ENCODE measurements around the gene SLC25A17.

SLC25A17 gene

DNA sequence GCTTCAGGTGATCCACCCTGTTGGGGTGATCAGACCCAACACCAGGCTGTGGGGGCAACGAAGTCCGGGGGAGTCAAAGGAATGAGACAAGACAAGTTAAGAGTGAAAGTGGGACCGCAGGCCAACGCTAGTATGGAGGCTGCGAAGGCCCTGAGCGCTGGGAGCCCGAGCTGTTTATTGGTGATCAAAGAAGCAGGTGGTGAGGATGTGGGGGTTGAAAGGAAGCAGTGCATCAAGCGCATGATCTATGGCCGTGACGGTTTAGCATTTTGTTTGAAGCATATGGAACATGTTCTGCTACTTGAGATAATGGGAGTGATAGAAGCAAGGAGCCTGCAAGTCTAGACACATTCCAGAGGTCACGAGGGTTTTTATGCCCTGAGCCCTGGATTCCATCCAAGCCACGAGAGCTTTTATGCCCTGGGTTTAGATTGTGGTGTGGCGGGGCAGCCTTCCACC, 90.4 kb downstream of the SLC25A17 start:
- Histone ChIP-seq H3K4ac (ENCODE audit: low read length) (no peak overlapping the region), H3K14ac (ENCODE audit: low read length) (no peak overlapping the region), H2AK5ac (ENCODE audit: low read depth, low read length) (no peak overlapping the region), H3K18ac (ENCODE audit: low read length) (no peak overlapping the region), H2AFZ (ENCODE audit: low read length) (no peak overlapping the region), H3K79me1 (ENCODE audit: low read depth, low read length) (no peaks in the 10 kb centered on the region), H4K91ac (ENCODE audit: low read depth, low read length, poor library complexity) (no peak overlapping the region), H3K4me3 (ENCODE audit: low read length in 2 of 2) (no peak overlapping the region), H3K9me3 (replicated peaks in 1 of 2; ENCODE audit: control insufficient read depth in 2 of 2, insufficient read depth in 1 of 2, low read depth in 1 of 2, low read length in 2 of 2) (peaks cover 2 to 4% of the 10 kb centered on the region in 2 donors), H3K27ac (replicated peaks; ENCODE audit: low read length) (no peak overlapping the region), H3K27me3 (ENCODE audit: control insufficient read depth in 3 of 3, insufficient read depth in 3 of 3, low read depth in 1 of 3, low read length in 3 of 3) (peaks cover 0 to 40% (median 0%) of the 10 kb centered on the region in 3 experiments), H3K36me3 (replicated peaks in 1 of 2; ENCODE audit: control insufficient read depth in 2 of 2, insufficient read depth in 2 of 2, low read length in 2 of 2) (no peaks in the 10 kb centered on the region), H3K9ac (ENCODE audit: low read depth, low read length, poor library complexity) (no peak overlapping the region), H3K4me2 (ENCODE audit: insufficient read depth, low read length, poor library complexity, severe bottlenecking) (no peak overlapping the region), H2BK15ac (ENCODE audit: low read length) (no peak overlapping the region), H2BK120ac (ENCODE audit: low read depth, low read length) (no peak overlapping the region), H3K23ac (ENCODE audit: low read depth, low read length, poor library complexity) (no peak overlapping the region), H3K4me1 (ENCODE audit: control insufficient read depth in 2 of 2, insufficient read depth in 1 of 2, low read depth in 1 of 2, low read length in 2 of 2) (peaks cover 3 to 8% of the 10 kb centered on the region in 2 donors), H2BK12ac (ENCODE audit: low read length) (no peak overlapping the region), H4K8ac (ENCODE audit: low read depth, low read length) (no peak overlapping the region), H2BK5ac (ENCODE audit: low read length) (no peak overlapping the region)
- no CpG with 5 or more reads among the region's 13 CpGs for WGBS, 2 donors (ENCODE audit: extremely low coverage in 2 of 2, insufficient read length in 2 of 2, insufficient replicate concordance in 1 of 2)
- DNase-seq (ENCODE audit: low spot score): no peak

- Histone ChIP-seq H3K4me1 (ENCODE audit: control insufficient read depth in 2 of 2, insufficient read depth in 1 of 2, low read depth in 1 of 2, low read length in 2 of 2) (peaks cover 5 to 8% of the 10 kb centered on the region in 2 donors), H3K27ac (replicated peaks; ENCODE audit: low read length) (no peak overlapping the region), H3K4me3 (ENCODE audit: low read length in 2 of 2) (no peak overlapping the region), H4K91ac (ENCODE audit: low read depth, low read length, poor library complexity) (no peak overlapping the region), H3K14ac (ENCODE audit: low read length) (no peak overlapping the region), H3K9me3 (replicated peaks in 1 of 2; ENCODE audit: control insufficient read depth in 2 of 2, insufficient read depth in 1 of 2, low read depth in 1 of 2, low read length in 2 of 2) (peaks cover 2 to 4% of the 10 kb centered on the region in 2 donors), H3K4me2 (ENCODE audit: insufficient read depth, low read length, poor library complexity, severe bottlenecking) (no peak overlapping the region), H2BK120ac (ENCODE audit: low read depth, low read length) (no peak overlapping the region), H2AK5ac (ENCODE audit: low read depth, low read length) (no peak overlapping the region), H2BK15ac (ENCODE audit: low read length) (no peak overlapping the region), H3K36me3 (replicated peaks in 1 of 2; ENCODE audit: control insufficient read depth in 2 of 2, insufficient read depth in 2 of 2, low read length in 2 of 2) (no peaks in the 10 kb centered on the region), H3K27me3 (ENCODE audit: control insufficient read depth in 3 of 3, insufficient read depth in 3 of 3, low read depth in 1 of 3, low read length in 3 of 3) (peaks cover 0 to 43% (median 0%) of the 10 kb centered on the region in 3 experiments), H3K18ac (ENCODE audit: low read length) (no peak overlapping the region), H3K4ac (ENCODE audit: low read length) (no peak overlapping the region), H3K23ac (ENCODE audit: low read depth, low read length, poor library complexity) (no peak overlapping the region), H3K79me1 (ENCODE audit: low read depth, low read length) (no peaks in the 10 kb centered on the region), H2AFZ (ENCODE audit: low read length) (no peak overlapping the region), H2BK5ac (ENCODE audit: low read length) (no peak overlapping the region), H2BK12ac (ENCODE audit: low read length) (no peak overlapping the region), H4K8ac (ENCODE audit: low read depth, low read length) (no peak overlapping the region), H3K9ac (ENCODE audit: low read depth, low read length, poor library complexity) (no peak overlapping the region)
- no peak for DNase-seq (ENCODE audit: low spot score)
- no CpG with 5 or more reads among the region's 14 CpGs for WGBS, 2 donors (ENCODE audit: extremely low coverage in 2 of 2, insufficient read length in 2 of 2, insufficient replicate concordance in 1 of 2)
Measured at GRCh38 chr22:40727964-40728615, 91.1 kb downstream of the SLC25A17 start.

DNA sequence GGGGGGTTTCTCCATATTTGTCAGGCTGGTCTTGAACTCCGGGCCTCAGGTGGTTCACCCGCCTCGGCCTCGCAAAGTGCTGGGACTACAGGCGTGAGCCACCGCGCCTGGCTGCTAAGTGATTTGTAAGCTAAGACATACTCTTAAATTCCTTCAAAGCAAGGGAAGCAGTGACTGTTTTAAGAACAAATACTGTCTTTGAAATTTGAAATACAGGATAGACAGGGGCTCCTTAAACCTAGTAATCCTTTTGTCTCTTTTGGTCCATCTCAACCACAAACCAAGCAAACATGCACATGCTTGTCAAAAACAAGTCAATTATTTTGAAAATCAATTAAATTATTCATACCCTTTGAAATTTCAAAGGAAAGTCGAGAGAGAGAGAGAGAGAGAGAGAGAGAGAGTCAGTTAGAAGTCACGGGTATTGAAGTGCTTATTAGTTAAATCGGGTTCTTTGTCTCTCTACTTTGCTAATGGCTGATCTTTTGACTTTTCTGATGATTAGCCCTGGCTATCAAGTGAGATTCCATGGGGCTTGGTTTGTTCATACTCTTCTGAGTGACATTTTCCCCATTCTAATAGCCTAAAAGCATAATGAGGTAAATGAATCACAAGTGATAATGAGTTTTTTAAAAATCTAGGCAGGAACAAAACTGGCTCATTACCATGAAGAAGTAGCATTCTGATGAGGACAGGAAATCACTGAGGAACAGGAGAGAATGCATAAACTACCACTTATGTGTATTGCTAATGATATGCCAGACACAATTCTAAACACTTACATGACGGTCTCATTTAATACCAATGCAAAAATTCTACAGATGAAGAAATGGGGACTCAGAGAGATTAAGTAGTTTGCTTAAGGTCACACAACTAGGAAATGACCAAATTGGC, 91.8 kb downstream of the SLC25A17 start:
- Histone ChIP-seq H3K36me3 (replicated peaks in 1 of 2; ENCODE audit: control insufficient read depth in 2 of 2, insufficient read depth in 2 of 2, low read length in 2 of 2) (no peaks in the 10 kb centered on the region), H2BK5ac (ENCODE audit: low read length) (no peak overlapping the region), H3K23ac (ENCODE audit: low read depth, low read length, poor library complexity) (no peak overlapping the region), H4K8ac (ENCODE audit: low read depth, low read length) (no peak overlapping the region), H3K4me1 (ENCODE audit: control insufficient read depth in 2 of 2, insufficient read depth in 1 of 2, low read depth in 1 of 2, low read length in 2 of 2) (peaks cover 2 to 5% of the 10 kb centered on the region in 2 donors), H4K91ac (ENCODE audit: low read depth, low read length, poor library complexity) (no peak overlapping the region), H2BK15ac (ENCODE audit: low read length) (no peak overlapping the region), H3K18ac (ENCODE audit: low read length) (no peak overlapping the region), H2AK5ac (ENCODE audit: low read depth, low read length) (no peak overlapping the region), H3K4me2 (ENCODE audit: insufficient read depth, low read length, poor library complexity, severe bottlenecking) (no peak overlapping the region), H3K14ac (ENCODE audit: low read length) (no peak overlapping the region), H2BK12ac (ENCODE audit: low read length) (no peak overlapping the region), H3K4ac (ENCODE audit: low read length) (no peak overlapping the region), H2BK120ac (ENCODE audit: low read depth, low read length) (no peak overlapping the region), H3K27me3 (ENCODE audit: control insufficient read depth in 3 of 3, insufficient read depth in 3 of 3, low read depth in 1 of 3, low read length in 3 of 3) (peaks cover 0 to 43% (median 2%) of the 10 kb centered on the region in 3 experiments), H3K9ac (ENCODE audit: low read depth, low read length, poor library complexity) (no peak overlapping the region), H2AFZ (ENCODE audit: low read length) (no peak overlapping the region), H3K27ac (replicated peaks; ENCODE audit: low read length) (no peak overlapping the region), H3K9me3 (replicated peaks in 1 of 2; ENCODE audit: control insufficient read depth in 2 of 2, insufficient read depth in 1 of 2, low read depth in 1 of 2, low read length in 2 of 2) (peaks cover 2 to 4% of the 10 kb centered on the region in 2 donors), H3K4me3 (ENCODE audit: low read length in 2 of 2) (no peak overlapping the region), H3K79me1 (ENCODE audit: low read depth, low read length) (no peaks in the 10 kb centered on the region)
- DNase-seq (ENCODE audit: low spot score): no peak
- no CpG with 5 or more reads among the region's 11 CpGs for WGBS, 2 donors (ENCODE audit: extremely low coverage in 2 of 2, insufficient read length in 2 of 2, insufficient replicate concordance in 1 of 2)

DNA sequence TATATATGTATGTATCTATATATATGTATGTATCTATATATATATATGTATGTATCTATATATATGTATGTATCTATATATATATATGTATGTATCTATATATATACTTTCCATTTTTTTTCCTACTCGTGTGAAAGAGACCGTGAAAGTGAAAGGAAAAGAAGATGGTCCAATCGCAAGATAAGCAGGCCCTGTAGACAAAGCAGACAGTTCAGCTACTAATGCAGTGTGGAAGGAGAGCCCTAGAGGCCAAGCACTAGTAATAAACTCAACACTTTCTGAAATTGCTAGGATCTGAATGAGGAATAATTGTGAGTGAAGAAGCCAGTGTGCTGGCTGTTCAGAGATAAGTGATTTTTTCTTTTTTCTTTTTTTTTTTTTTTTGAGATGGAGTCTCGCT, 92.6 kb downstream of the SLC25A17 start:
- Histone ChIP-seq H3K27me3 (ENCODE audit: control insufficient read depth in 3 of 3, insufficient read depth in 3 of 3, low read depth in 1 of 3, low read length in 3 of 3) (peaks cover 0 to 40% (median 2%) of the 10 kb centered on the region in 3 experiments), H2BK12ac (ENCODE audit: low read length) (no peak overlapping the region), H2BK120ac (ENCODE audit: low read depth, low read length) (no peak overlapping the region), H3K4me2 (ENCODE audit: insufficient read depth, low read length, poor library complexity, severe bottlenecking) (no peak overlapping the region), H3K4me3 (ENCODE audit: low read length in 2 of 2) (no peak overlapping the region), H3K27ac (replicated peaks; ENCODE audit: low read length) (no peak overlapping the region), H3K9me3 (replicated peaks in 1 of 2; ENCODE audit: control insufficient read depth in 2 of 2, insufficient read depth in 1 of 2, low read depth in 1 of 2, low read length in 2 of 2) (peaks cover 2 to 4% of the 10 kb centered on the region in 2 donors), H4K8ac (ENCODE audit: low read depth, low read length) (no peak overlapping the region), H2AK5ac (ENCODE audit: low read depth, low read length) (no peak overlapping the region), H2BK5ac (ENCODE audit: low read length) (no peak overlapping the region), H3K4me1 (ENCODE audit: control insufficient read depth in 2 of 2, insufficient read depth in 1 of 2, low read depth in 1 of 2, low read length in 2 of 2) (peaks cover 2 to 5% of the 10 kb centered on the region in 2 donors), H3K4ac (ENCODE audit: low read length) (no peak overlapping the region), H3K23ac (ENCODE audit: low read depth, low read length, poor library complexity) (no peak overlapping the region), H3K36me3 (replicated peaks in 1 of 2; ENCODE audit: control insufficient read depth in 2 of 2, insufficient read depth in 2 of 2, low read length in 2 of 2) (no peaks in the 10 kb centered on the region), H4K91ac (ENCODE audit: low read depth, low read length, poor library complexity) (no peak overlapping the region), H3K79me1 (ENCODE audit: low read depth, low read length) (no peaks in the 10 kb centered on the region), H3K14ac (ENCODE audit: low read length) (no peak overlapping the region), H2AFZ (ENCODE audit: low read length) (no peak overlapping the region), H2BK15ac (ENCODE audit: low read length) (no peak overlapping the region), H3K18ac (ENCODE audit: low read length) (no peak overlapping the region), H3K9ac (ENCODE audit: low read depth, low read length, poor library complexity) (no peak overlapping the region)
- DNase-seq (ENCODE audit: low spot score): no peak
- no CpG with 5 or more reads among the region's 4 CpGs for WGBS, 2 donors (ENCODE audit: extremely low coverage in 2 of 2, insufficient read length in 2 of 2, insufficient replicate concordance in 1 of 2)

All from neuronal stem cell (in vitro differentiated cells).